ENCODE results near the gene OMG. TPM values are rescaled to one million over a fixed set of nuclear protein-coding genes. Genes with fewer than 3 reads are reported as not detected.

Gene OMG
- polyA plus RNA-seq, 3 donors, result 0.83 to 2.2 TPM; not detected in 1

DNA sequence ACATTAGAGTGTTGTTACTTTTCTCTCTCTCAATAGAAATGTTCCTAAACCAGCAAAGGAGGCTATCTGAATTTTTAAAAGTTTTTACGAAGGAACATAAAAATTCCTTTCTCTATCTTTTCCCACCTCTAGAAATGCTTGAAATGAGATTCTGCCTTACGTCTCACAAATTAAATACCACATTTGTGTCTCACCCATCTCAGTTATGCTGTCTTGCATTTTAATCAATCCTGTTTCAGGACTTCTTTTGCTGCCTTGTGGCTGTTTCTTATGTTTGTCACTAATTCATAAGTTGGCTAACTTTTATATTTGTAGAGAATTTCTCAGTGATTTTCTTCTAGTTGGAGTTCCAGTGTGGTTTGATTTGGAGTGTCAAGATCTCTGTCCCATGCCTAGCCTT is 3.5 kb downstream of the OMG start:
- H3K4me3 ChIP-seq (replicated peaks in 1 of 3; ENCODE audit: low read depth in 2 of 3, low read length in 3 of 3), result no peak overlapping the region
- no peak overlapping the region for H3K27ac ChIP-seq (ENCODE audit: low read depth in 1 of 2, low read length in 2 of 2)
- peaks cover 0 to 14% of the 10 kb centered on the region in 2 donors for H3K36me3 Mint-ChIP-seq
- WGBS (ENCODE audit: insufficient coverage), result no CpG with 5 or more reads among the region's 2 CpGs
- peaks cover 14% of the 10 kb centered on the region for H3K4me1 Mint-ChIP-seq
- H4K20me1 ChIP-seq (ENCODE audit: insufficient read depth, low read length), result no peaks in the 10 kb centered on the region
- peaks cover 0 to 13% of the 10 kb centered on the region in 2 donors for H3K4me1 ChIP-seq (ENCODE audit: control insufficient read depth in 1 of 2, insufficient read depth in 2 of 2, low read length in 2 of 2)
- H3K9me3 Mint-ChIP-seq, result no peaks in the 10 kb centered on the region
- H3K27ac Mint-ChIP-seq, result peak overlapping the region in 1 of 7 donors; percentile 53
- H3K36me3 ChIP-seq (replicated peaks in 1 of 2; ENCODE audit: control insufficient read depth in 1 of 2, insufficient read depth in 2 of 2, low read length in 2 of 2), result no peaks in the 10 kb centered on the region
- no peak for DNase-seq
- H3K27me3 Mint-ChIP-seq (ENCODE audit: low read depth in 3 of 3), result no peaks in the 10 kb centered on the region
- TF ChIP-seq CTCF (IDR thresholded peaks at IDR 0.05), result no peak
- H2AFZ ChIP-seq (ENCODE audit: insufficient read depth, low read depth, low read length, poor library complexity, severe bottlenecking), result no peak overlapping the region
- no peaks in the 10 kb centered on the region for H3K27me3 ChIP-seq (ENCODE audit: control insufficient read depth in 2 of 2, insufficient read depth in 2 of 2, low read length in 2 of 2)
- H3K9me3 ChIP-seq (replicated peaks in 1 of 2; ENCODE audit: control insufficient read depth in 1 of 2, insufficient read depth in 1 of 2, low read length in 2 of 2), result no peaks in the 10 kb centered on the region
- no peak overlapping the region for H3K4me2 ChIP-seq (replicated peaks; ENCODE audit: extremely low read depth, low read length, poor library complexity, severe bottlenecking)
- intact Hi-C loops (cut with micrococcal nuclease), result loop anchor here in 1 of 2 donors (10.0 kb wide), 1 partner anchor 71 kb away; no protein-coding TSS in a partner anchor
- no peak overlapping the region for H3K9ac ChIP-seq (ENCODE audit: insufficient read depth, low read length, poor library complexity, severe bottlenecking)
- no peak overlapping the region for H3K4me3 Mint-ChIP-seq
- no peaks in the 10 kb centered on the region for H3K79me2 ChIP-seq (ENCODE audit: insufficient read depth, low read length)

DNA sequence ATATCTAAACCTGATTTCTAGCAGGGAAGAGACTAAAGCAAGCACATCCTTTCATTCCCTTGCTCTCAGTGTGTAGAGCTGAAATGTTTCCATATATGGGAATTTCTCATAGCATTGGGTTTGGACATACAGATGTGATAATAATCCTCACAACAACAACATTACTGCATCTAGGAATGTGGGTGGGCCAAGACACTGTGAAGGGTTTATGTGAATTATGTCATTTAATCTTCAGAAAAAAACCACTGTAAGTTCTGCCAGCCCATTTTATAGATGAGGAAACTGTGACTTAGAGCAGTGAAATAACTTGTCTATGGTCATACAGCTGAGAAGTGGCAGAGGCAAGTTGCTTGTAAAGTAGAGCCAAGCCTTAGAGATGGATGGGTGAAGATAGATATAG is 5.2 kb downstream of the OMG start:
- no peaks in the 10 kb centered on the region for H3K36me3 ChIP-seq (replicated peaks in 1 of 2; ENCODE audit: control insufficient read depth in 1 of 2, insufficient read depth in 2 of 2, low read length in 2 of 2)
- H2AFZ ChIP-seq (ENCODE audit: insufficient read depth, low read depth, low read length, poor library complexity, severe bottlenecking), result no peak overlapping the region
- no peak overlapping the region for H3K9ac ChIP-seq (ENCODE audit: insufficient read depth, low read length, poor library complexity, severe bottlenecking)
- H3K4me2 ChIP-seq (replicated peaks; ENCODE audit: extremely low read depth, low read length, poor library complexity, severe bottlenecking), result no peak overlapping the region
- intact Hi-C loops (cut with micrococcal nuclease), result loop anchor here in 1 of 2 donors (10.0 kb wide), 1 partner anchor 73 kb away; no protein-coding TSS in a partner anchor
- no peak for TF ChIP-seq CTCF (IDR thresholded peaks at IDR 0.05)
- H3K27ac ChIP-seq (ENCODE audit: low read depth in 1 of 2, low read length in 2 of 2), result no peak overlapping the region
- H3K4me1 ChIP-seq (ENCODE audit: control insufficient read depth in 1 of 2, insufficient read depth in 2 of 2, low read length in 2 of 2), result peaks cover 0 to 13% of the 10 kb centered on the region in 2 donors
- no peaks in the 10 kb centered on the region for H3K79me2 ChIP-seq (ENCODE audit: insufficient read depth, low read length)
- H3K4me3 Mint-ChIP-seq, result no peak overlapping the region
- no peak overlapping the region for H3K4me3 ChIP-seq (replicated peaks in 1 of 3; ENCODE audit: low read depth in 2 of 3, low read length in 3 of 3)
- no peaks in the 10 kb centered on the region for H3K27me3 ChIP-seq (ENCODE audit: control insufficient read depth in 2 of 2, insufficient read depth in 2 of 2, low read length in 2 of 2)
- no peaks in the 10 kb centered on the region for H4K20me1 ChIP-seq (ENCODE audit: insufficient read depth, low read length)
- DNase-seq, result no peak
- H3K9me3 Mint-ChIP-seq, result no peaks in the 10 kb centered on the region
- H3K27me3 Mint-ChIP-seq (ENCODE audit: low read depth in 3 of 3), result no peaks in the 10 kb centered on the region
- H3K4me1 Mint-ChIP-seq, result peaks cover 14% of the 10 kb centered on the region
- no peak overlapping the region for H3K27ac Mint-ChIP-seq
- no peaks in the 10 kb centered on the region for H3K9me3 ChIP-seq (replicated peaks in 1 of 2; ENCODE audit: control insufficient read depth in 1 of 2, insufficient read depth in 1 of 2, low read length in 2 of 2)
- H3K36me3 Mint-ChIP-seq, result peaks cover 0 to 10% of the 10 kb centered on the region in 2 donors

Data from CD14-positive monocyte (primary cell).